ENCODE measurements around the gene TSSK6.

The TSSK6 gene

DNA sequence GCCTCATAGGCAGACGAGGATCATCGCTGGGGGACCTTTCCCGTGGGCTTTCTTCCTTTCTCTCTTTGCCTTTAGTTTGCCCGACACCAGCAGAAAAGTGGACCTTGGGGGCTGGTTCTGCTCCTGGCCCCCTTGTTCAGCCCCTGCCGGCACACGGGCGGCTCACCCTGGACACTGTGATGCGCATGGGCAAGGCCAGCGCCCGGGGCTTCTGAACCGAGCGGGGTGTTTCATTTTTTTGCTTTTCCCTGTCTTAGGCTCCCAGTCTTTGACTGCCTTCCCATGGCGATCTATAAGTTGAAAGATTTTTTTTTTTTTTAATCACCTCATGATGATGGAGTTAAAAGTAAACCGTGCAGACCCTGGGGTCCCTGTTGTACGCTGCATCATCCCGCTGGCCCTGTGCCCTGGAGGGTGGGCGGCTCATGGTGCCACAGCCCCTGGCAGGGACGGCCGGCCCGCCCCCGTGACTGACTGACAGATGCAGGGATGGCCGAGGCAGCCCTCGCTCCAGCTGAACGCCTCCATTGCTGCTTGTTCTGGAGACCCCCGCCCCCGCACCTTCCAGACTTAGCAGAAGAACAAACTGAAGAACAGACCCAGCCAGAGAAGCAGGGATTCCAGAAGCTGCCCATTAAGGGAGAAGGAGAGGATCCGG is 9.6 kb downstream of the TSSK6 start:
- no peak for DNase-seq (ENCODE audit: low spot score)

DNA sequence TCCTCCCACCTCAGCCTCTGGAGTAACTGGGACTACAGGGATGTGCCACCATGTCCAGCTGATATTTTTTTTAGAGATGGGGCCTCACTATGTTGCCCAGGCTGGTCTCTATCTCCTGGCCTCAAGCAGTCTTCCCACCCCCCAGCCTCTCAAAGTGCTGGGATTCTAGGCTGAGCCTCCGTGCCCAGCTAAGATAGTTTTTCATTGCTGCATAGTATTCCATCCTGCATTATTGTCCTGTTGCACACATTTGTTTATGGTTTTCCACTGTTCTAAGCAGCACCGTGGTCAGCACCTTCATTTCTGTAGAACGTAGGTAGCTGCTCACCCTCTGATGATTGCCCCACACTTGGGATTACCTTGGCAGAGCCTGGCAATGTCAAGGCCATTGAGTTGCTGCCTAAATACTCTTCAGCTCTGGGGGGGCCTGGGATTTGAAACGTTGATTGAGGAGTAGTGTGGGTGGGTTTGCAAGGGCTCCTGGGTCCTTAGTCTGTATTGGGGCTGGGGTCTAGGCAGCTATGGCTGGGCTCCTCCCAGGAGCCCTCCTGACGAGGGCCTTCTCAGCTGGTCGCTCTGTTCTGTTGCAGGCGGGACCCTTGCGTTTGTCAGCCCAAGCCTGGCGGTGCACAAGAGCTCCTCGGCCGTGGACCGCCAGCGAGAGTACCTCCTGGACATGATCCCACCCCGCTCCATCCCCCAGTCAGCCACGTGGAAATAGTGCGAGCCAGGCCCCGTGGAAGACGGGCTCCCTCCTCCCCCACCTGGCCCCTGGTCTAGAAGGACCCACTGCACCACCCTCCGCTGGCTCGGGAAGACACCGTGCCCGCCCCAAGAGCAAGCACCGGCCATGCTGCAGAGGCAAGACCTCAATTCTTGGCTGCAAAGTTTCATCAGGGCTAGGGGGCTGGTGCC is 10.3 kb downstream of the TSSK6 start:
- DNase-seq (ENCODE audit: low spot score) = no peak

DNA sequence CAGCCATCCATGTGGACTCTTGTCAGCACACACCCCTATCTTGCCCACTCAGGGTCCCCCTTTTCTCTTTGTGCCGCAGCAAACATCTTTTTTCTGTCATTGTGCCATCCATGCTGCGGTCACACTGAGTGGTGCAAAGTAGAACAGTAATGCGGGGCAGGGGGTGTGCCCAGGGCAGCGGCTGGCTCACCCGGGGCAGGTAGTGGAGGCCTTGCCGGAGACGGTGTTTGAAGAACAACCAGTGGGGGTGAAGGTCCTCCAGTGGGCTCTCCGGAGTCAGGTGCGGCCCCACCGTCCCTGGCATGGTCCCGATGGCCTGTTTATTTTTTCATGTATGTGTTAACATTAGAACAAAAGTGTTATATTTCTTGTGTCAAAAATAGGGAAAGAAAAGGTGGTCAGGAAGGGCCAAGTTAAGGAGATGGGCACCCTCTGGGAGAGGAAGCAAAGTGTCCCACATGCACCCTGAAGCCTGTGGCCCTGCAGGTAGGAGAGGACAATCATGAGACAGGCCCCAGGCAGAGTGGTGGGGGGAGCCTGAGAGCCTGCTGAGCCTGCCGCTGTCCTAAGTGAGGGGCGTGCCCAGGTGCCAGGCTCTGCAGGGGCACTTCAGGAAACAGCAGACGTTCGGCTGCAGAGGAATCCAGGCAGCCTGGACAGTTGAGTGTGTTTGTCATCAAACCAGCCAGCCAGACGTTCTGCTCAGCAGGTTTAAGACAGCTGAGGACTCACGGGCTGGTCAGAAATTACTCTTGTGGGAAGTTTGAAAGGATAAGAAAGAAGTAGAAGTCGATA is 12.3 kb downstream of the TSSK6 start:
- no peak for DNase-seq (ENCODE audit: low spot score)

DNA sequence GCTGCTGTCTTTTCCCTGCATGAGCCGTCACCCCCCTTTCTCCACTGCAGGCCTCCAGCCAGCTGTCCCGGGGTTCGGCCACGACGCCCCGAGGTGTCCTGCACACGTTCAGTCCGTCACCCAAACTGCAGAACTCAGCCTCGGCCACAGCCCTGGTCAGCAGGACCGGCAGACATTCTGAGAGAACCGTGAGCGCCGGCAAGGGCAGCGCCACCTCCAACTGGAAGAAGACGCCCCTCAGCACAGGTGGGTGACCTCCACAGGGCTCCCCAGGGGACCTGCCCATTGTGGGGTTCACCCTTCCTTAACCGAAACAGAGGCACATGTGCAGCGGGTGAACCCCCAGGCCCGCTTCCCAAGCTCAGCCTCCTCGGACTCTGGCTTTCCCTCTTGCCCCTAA is 13.1 kb downstream of the TSSK6 start:
- no peak for DNase-seq (ENCODE audit: low spot score)

DNA sequence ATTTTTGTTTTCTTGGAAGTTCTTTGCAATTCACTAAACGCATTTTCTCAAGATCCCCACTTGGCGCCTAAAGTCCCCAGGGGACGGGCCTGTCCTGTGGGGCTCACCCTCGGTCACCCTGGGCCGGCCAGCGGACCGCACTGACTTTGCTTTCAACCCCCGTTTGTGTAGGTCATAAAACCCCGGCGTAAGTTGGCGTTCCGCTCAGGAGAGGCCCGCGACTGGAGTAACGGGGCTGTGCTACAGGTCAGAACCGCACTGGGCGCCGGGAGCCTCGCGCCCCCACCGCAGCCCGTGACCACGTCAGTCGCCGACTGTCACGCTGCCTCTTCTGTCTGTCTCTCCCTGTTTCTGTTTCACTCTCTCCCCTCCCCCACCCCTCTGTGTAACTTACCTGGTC is 13.6 kb downstream of the TSSK6 start:
- no peak for DNase-seq (ENCODE audit: low spot score)

DNA sequence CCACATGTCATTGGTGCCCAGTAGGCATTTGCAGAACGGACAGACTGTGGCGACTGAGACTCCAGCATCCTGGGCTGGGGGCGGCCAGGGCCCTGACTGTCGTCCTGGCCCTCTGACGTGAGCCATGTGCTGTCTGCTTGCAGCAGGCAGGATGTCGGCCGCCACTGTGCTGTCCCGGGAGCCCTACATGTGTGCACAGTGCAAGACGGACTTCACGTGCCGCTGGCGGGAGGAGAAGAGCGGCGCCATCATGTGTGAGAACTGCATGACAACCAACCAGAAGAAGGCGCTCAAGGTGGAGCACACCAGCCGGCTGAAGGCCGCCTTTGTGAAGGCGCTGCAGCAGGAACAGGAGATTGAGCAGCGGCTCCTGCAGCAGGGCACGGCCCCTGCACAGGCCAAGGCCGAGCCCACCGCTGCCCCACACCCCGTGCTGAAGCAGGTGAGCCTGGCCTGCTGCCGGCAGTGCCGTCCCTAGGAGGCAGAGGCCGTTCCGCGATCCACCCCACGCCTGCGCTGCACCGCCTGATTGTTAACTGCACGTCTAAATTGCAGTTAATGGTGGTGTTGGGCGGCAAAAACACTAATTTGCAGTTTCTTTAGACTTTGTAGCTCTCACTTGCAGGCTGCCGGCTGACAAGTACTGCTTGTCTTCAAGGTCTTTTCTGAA is 14.2 kb downstream of the TSSK6 start:
- DNase-seq (ENCODE audit: low spot score) = no peak

DNA sequence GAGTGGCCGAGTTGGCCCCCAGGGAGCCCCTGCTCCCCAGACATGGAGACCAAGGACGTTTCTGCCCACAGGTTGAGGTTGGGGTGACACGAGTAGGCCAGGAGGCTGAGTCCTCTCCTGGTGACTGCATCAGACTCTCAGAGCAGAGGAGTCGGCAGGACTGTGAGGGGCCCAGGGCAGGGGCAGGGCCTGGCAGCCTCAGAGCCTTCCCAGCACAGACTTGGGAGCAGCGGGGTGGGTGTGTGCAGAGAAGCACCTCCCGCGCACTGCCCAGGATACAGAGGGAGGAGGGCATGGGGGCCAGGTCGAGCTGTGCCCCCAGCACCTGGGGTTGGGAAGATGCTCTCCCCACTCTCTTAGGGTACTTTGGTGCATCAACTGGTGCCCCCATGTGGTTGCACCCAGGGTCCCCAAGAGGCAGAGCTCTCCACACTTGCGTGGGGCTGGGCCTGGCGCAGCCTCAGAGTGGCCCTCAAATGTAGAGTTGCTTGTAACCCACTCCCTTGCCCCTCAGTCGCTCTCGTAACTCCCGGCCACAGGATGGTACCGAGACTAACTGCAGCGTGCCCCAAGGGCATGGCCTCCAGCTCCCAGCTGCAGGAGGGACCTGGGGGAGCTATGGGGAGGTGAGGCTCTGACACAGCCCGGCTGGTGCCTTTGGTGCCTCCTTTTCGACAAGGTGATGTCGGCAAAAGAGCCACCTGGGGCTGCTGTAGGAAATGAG is 15.9 kb downstream of the TSSK6 start:
- DNase-seq (ENCODE audit: low spot score) = no peak

DNA sequence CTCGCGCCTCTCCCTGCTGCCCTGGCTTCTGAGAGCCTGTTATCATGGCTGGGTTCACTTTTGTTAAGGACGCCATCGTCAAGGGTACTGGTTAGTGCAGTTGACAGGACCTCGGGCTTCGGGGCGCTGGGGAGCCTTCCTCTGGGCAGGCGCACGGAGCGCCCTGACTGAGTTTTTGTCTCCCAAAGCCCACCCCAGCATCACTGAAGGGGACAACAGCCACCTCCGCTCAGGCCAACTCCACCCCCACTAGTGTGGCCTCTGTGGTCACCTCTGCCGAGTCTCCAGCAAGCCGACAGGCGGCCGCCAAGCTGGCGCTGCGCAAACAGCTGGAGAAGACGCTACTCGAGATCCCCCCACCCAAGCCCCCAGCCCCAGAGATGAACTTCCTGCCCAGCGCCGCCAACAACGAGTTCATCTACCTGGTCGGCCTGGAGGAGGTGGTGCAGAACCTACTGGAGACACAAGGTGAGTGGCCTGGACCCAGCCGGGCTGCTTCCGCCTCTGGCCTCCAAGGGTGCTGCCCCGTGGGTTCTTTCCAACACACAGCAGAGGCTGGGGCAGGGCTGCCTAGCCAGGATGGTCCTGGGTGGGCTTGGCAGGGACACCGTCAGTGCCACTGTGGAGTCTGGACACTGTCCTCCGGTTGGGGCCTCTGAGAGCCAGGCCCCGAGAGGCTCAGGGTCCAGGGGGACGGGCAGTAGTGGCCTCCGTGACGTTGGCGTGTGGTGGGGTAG is 16.9 kb downstream of the TSSK6 start:
- no peak for DNase-seq (ENCODE audit: low spot score)

DNA sequence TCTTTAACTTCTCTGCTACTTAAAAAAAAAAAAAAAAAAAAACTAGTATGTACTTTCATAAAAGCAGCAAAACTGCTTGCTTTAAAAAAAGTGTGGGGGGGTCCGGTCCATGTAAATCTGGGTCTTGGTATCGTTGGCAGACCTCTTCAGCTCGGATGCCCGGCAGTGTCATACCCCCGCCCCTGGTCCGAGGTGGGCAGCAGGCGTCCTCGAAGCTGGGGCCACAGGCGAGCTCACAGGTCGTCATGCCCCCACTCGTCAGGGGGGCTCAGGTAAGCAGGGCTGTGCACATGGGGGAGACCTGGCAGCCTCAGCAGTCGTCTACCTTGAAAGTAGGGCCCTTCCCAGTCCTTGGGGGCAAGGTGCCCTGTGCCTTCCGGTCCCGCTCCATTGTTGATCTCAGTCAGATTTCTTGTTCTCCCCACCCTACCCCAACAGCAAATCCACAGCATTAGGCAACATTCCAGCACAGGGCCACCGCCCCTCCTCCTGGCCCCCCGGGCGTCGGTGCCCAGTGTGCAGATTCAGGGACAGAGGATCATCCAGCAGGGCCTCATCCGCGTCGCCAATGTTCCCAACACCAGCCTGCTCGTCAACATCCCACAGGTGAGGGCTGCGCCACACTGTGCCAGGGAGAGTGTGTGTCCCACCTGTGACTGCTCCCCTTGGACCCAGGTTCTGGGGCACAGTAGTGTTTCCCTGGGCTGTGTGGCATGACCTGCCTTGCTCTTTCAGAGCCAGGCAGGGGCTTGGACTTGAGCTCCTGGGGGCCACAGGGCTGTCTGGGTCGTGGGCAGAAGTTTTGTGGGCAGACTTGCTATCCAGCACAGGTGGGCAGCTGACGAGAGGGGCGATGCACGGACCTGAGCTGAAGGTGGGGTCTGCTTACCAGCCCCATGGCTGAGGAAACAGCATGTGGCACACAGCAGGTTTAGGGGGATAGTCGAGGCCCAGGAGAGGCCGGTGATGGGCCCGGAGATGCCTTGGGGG is 19.4 kb downstream of the TSSK6 start:
- no peak for DNase-seq (ENCODE audit: low spot score)

DNA sequence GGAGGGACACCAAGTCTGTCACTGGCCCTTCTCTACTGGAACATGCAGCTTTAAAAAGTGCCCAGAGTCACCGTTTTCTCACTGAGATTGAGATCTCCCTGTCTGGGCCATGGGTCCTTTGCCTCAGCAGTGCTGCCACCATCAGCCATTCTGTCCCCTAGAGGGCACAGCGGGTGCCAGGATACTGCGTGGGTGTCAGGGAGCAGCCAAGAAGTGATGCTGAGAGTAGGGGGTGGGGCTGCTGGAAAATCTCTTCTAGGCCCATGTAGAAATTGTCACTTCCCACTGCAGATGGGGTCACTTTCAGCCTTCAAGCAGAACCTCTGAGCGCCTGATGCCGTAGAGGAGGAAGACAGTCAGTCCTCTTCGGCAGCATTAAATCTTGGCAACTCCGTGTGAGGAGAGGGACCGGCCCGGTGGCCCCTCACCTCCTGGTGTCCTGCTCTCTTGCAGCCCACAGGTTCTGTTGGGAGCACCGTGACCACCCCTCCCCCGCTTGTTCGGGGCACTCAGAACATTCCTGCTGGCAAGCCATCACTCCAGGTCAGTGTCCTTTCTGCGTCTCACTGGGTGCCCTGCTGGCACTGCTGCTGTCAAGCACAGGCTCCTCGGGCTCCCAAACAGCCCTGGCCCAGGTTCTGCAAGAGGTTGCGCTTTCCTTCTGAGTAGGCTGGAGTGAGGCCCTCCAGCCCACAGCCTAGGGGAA is 21.4 kb downstream of the TSSK6 start:
- peak; percentile 35 for DNase-seq (ENCODE audit: low spot score)

DNA sequence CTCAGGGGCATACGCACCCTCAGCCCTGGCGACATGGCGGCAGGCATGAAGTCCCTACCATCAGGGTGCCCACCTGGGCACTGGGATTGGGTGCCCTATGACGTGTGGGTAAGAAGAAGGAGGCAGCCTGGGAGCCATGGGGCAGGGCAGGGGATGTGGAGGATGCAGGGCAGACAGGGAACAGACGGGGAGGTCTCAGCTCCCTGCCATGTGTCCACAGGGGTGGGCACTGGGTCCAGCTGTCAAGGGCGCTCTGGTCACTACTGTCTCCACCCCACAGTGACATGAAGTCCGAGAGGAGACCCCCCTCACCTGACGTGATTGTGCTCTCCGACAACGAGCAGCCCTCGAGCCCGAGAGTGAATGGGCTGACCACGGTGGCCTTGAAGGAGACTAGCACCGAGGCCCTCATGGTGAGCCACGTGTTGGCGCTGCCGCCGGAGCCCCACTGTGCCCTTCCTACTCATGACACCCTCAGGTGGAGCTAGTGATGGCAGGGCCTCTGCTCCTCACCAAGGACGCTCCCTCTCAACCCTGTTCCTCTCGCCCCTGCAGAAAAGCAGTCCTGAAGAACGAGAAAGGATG is 23.2 kb downstream of the TSSK6 start:
- no peak for DNase-seq (ENCODE audit: low spot score)

DNA sequence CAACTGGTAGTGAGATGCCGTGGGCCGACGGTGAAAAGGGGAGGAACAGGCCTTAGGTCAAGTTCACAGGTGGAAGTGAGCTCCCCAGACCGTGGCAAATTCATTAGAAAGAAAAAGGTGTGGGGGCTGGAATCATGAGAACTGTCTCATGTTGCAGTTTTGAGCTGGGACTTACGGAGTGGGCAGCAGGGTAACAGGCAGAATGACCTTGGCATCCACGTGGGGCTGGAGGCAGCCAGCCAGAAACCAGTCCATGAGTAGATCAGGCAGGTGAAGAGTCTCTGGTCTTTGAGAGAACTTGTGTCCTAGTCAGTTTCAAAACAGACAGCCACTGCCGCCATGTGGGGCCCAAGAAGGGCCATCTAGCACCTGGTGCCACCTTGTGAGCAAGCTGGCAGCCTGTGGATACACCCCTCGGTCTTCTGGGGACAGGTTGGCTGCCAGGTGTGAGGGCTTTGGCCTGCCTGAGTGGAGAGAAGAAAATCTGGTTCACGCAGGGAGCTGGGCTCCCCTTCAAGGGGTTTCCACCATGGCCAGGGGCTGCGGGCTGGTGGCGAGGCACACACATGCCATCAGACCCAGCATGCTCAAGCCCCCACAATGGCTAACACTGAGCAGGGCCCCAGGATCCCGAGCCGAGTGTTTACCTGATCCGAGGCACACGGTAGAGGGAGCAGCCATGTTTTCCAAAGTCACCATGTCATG is 23.9 kb downstream of the TSSK6 start:
- DNase-seq (ENCODE audit: low spot score) = no peak

DNA sequence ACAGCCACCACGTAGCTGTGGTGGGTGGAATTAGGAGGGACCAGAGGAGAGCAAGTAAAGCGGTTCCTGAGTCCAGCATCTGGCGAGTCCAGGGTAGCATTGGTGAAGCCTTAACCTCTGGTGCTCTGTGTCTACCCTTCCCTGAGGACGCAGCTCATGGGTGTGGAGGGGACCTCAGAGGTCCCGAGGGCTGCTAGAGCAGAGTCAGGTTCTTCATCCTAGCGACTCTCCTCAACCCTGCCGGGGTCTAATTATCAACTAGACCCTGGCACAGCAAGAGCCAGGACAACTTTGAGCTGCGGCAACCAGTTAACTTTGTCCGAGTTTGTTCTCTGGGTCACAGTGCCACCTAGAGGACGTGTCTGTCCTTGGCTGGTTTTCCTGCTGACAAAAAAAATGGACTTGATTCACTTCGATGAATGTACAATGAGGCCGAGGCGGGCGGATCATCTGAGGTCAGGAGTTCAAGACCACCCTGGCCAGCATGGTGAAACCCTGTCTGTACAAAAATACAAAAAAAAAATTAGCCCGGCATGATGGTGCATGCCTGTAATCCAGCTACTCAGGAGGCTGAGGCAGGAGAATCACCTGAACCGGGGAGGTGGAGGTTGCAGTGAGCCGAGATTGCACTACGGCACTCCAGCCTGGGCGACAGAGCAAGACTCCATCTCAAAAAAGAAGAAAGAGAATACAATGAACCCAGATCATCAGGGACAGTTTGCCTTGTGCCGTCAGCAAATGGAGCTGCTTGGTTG is 25.0 kb downstream of the TSSK6 start:
- peak; percentile 87 for DNase-seq (ENCODE audit: low spot score)

DNA sequence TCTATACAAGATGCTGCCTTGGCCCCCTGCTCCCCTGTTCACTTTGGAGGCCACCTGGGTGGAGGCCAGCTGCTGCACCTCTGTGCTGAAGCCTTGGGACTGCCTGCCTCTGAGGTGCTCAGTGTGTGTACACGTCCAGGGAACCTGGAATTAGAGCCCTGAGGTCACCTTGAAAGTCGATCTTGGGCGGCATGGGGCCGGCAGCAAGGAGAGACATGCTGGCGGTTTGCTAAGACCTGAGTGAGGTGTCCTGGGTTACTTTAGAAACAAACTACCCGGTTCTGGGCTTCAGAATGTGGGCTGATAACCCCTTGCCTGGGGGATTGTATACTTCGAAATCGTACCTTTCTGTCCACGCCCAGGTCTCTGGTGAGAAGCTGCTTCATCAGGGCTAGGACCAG is 25.5 kb downstream of the TSSK6 start:
- no peak for DNase-seq (ENCODE audit: low spot score)

DNA sequence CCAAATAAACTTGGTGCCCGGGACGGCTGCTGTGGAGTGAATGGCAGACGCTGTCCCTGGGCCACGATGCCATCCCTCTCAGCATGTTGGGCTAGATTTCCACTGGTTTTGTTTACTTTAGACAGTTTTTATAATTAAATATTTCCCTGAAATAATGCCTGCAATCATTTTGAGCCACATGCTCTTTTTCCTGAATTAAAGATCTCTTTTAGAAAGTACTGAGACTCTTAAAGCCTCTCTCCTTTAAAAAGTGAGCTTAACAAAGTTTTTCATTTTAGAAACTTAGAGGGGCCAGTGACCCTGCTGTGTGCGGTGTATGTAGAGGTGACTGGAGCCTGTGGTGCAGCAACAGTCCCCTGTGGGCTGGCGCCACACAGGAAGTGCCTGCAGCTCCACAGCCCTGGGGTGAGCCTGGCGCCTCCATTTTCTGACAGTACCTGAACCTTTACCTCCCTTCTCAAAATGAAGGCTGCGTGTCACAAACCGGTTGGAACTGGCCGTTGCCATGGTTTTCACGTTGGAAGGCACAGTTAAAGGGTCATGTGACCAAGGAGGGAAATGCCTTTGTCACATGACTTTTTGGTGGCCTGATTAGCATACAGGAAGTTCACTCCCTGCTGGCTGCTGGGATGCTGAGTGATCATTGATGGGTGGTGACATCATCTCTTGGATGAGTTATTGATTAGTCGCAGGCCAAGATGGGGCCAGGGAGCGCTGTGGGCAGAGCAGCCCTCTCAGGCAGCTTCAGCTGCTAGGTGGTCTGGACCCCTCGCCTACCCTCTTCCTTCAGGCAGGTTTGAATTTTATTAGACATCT is 26.3 kb downstream of the TSSK6 start:
- peak; percentile 90 for DNase-seq (ENCODE audit: low spot score)
